WTC11 (cell line): Measurements from ENCODE around the gene PAQR4. TPM values are rescaled to one million over a fixed set of nuclear protein-coding genes. Genes with fewer than 3 reads are reported as not detected.

Experiments used
- IRF2 ChIP-seq: sonication (generic); formaldehyde crosslinking; IDR thresholded peaks from 2 replicates; pipeline ENCODE4 v1.8.0; 2022; ENCODE audit warnings: low read depth, missing genetic modification reagents, borderline replicate concordance
- total RNA-seq: library from RNA; stranded (reverse); gene quantifications from 3 replicates; pipeline ENCODE4 v1.2.3, GENCODE V29; 2021
- TF ChIP-seq, protein P1 (sequence below): sonication (generic); formaldehyde crosslinking; IDR thresholded peaks from 2 replicates; pipeline ENCODE4 v1.8.1; 2023; ENCODE audit warnings: mild to moderate bottlenecking, missing genetic modification reagents, moderate library complexity

The PAQR4 gene
- total RNA-seq, 1 experiment from 2014 or later: 32.4 TPM

DNA sequence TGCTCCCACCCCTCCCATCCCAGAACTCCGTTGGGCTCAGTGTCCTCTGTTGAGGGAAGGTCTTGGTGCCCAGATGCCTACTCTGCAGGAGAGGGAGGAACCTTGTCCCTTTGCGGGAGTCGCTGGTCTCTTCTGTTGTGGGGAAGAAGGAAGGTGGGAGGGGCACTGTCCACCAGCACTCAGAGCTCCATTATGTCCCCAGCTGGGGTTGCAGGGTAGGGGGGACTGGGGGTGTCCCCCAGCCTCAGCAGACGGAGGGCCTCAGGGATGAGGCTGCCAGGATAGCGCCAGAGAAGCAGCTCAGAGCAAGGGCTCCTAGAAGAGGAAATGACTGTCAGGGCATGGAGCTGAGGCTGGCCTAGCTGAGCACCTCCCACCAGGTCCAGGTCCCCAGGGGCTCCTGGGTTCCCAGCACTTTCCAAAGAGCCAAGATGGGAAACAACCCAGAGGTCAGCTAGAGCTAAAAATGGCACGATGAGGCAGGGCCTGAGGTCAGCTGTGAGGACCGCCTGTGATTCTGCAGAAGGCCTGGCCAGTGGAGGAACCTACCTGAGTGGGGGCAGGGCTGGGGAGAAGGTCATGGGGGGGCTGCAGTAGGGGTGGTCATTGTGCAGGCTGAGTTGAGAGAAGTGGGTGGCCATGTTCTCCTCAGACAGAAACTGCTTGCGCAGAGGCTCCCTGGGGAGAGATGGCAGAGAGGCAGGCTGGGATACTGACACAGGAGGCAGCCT is 53.7 kb downstream of the PAQR4 start (continued):
- TF ChIP-seq, protein P1, sequence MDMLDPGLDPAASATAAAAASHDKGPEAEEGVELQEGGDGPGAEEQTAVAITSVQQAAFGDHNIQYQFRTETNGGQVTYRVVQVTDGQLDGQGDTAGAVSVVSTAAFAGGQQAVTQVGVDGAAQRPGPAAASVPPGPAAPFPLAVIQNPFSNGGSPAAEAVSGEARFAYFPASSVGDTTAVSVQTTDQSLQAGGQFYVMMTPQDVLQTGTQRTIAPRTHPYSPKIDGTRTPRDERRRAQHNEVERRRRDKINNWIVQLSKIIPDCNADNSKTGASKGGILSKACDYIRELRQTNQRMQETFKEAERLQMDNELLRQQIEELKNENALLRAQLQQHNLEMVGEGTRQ (CRISPR knock-in tag): no peak
- no peak for TF ChIP-seq IRF2 (CRISPR knock-in tag)

Other genes starting within 250 kb of the PAQR4 start
- 5.1 to 5.4 TPM (median 5.1 TPM) in 3 replicates for gene PRSS27, start 249.1 kb upstream of the PAQR4 start, total RNA-seq
- gene SRRM2, start 216.7 kb upstream of the PAQR4 start, total RNA-seq: 769 to 823 TPM (median 815 TPM) in 3 replicates
- 252 to 267 TPM (median 267 TPM) in 3 replicates for gene ELOB, start 192.1 kb upstream of the PAQR4 start, total RNA-seq
- 0.18 to 0.44 TPM (median 0.24 TPM) in 3 replicates for gene PRSS33, start 181.8 kb upstream of the PAQR4 start, total RNA-seq
- not detected in 3 replicates for gene PRSS41, start 170.9 kb upstream of the PAQR4 start, total RNA-seq
- gene PRSS21, start 152.1 kb upstream of the PAQR4 start, total RNA-seq: 1.2 to 1.5 TPM (median 1.4 TPM) in 3 replicates
- gene ZG16B, start 139.0 kb upstream of the PAQR4 start, total RNA-seq: not detected in 3 replicates
- gene PRSS22, start 111.2 kb upstream of the PAQR4 start, total RNA-seq: 2.3 to 3.9 TPM (median 3.0 TPM) in 3 replicates
- 19.7 to 25.0 TPM (median 20.7 TPM) in 3 replicates for gene FLYWCH2, start 86.1 kb upstream of the PAQR4 start, total RNA-seq
- gene FLYWCH1, start 57.4 kb upstream of the PAQR4 start, total RNA-seq: 27.2 to 34.2 TPM (median 32.6 TPM) in 3 replicates
- 7.5 to 8.6 TPM (median 8.5 TPM) in 3 replicates for gene KREMEN2, start 5.1 kb upstream of the PAQR4 start, total RNA-seq
- 102 to 120 TPM (median 113 TPM) in 3 replicates for gene PKMYT1, start 11.1 kb downstream of the PAQR4 start, total RNA-seq
- 0.87 to 1.1 TPM (median 0.92 TPM) in 3 replicates for gene CLDN9, start 43.6 kb downstream of the PAQR4 start, total RNA-seq
- gene CLDN6, start 48.8 kb downstream of the PAQR4 start, total RNA-seq: 746 to 778 TPM (median 775 TPM) in 3 replicates
- 78.9 to 87.0 TPM (median 79.5 TPM) in 3 replicates for gene TNFRSF12A, start 51.0 kb downstream of the PAQR4 start, total RNA-seq
- 76.0 to 84.0 TPM (median 83.2 TPM) in 3 replicates for gene HCFC1R1, start 54.6 kb downstream of the PAQR4 start, total RNA-seq
- gene THOC6, start 54.7 kb downstream of the PAQR4 start, total RNA-seq: 76.5 to 94.2 TPM (median 88.7 TPM) in 3 replicates
- 27.3 to 28.5 TPM (median 28.2 TPM) in 3 replicates for gene BICDL2, start 67.6 kb downstream of the PAQR4 start, total RNA-seq
- 41.2 to 49.0 TPM (median 43.3 TPM) in 3 replicates for gene MMP25, start 77.2 kb downstream of the PAQR4 start, total RNA-seq
- gene IL32, start 96.3 kb downstream of the PAQR4 start, total RNA-seq: 3.5 to 4.7 TPM (median 3.6 TPM) in 3 replicates
- gene ZSCAN10, start 129.9 kb downstream of the PAQR4 start, total RNA-seq: 263 to 286 TPM (median 271 TPM) in 3 replicates
- 17.7 to 22.7 TPM (median 21.3 TPM) in 3 replicates for gene ZNF205, start 143.2 kb downstream of the PAQR4 start, total RNA-seq
- gene ZNF213, start 165.7 kb downstream of the PAQR4 start, total RNA-seq: 8.9 to 11.6 TPM (median 10.3 TPM) in 3 replicates
- gene OR1F1, start 218.9 kb downstream of the PAQR4 start, total RNA-seq: 0.27 to 0.46 TPM (median 0.44 TPM) in 3 replicates